HepG2 (cell line): Measurements from ENCODE around the gene GRID1. TPM values are rescaled to one million over a fixed set of nuclear protein-coding genes. Genes with fewer than 3 reads are reported as not detected.

Source experiments
- ATAC-seq: fragments of 200-7000 bp; cut with Tn5 transposase; 3 replicates; pipeline ENCODE4 v1.9.1; 2020; ENCODE audit warnings: mild to moderate bottlenecking, moderate library complexity
- BruUV-seq: library from RNA; stranded (reverse); fragments of 400-500 nt; replicated peaks from 2 replicates; lab custom pipeline; 2021; lab: Mats Ljungman, UMichigan
- CTCF ChIA-PET: fragments of 300-600 bp; formaldehyde crosslinking; extraction: SDS; loops from one replicate; lab custom pipeline; 2021; ENCODE audit warnings: low total read pairs, inconsistent platforms, low intra/inter-chr PET ratio; lab: Yijun Ruan, JAX
- POLR2A ChIA-PET: fragments of 350-600 bp; sonication (Branson Sonifier 250); formaldehyde crosslinking; loops from one replicate; lab custom pipeline; 2020; ENCODE audit warnings: antibody characterized with exemption, inconsistent platforms; lab: Yijun Ruan, JAX
- DNase-seq: peaks from one replicate; pipeline ENCODE4 v3.0.0-alpha.2; 2015; ENCODE audit warnings: low spot score
- FAIRE-seq: peaks from 3 replicates; lab custom pipeline; 2011; peaks lifted over from hg19 to GRCh38; lab: Jason Lieb, UNC
- H2AFZ ChIP-seq: one replicate; pipeline ENCODE4 v1.6.1; 2011; ENCODE audit warnings: low read length, inconsistent platforms
- H3K27ac ChIP-seq: fragments of 300-600 bp; 3 replicates; pipeline ENCODE4 v1.8.0; 2011; ENCODE audit warnings: mixed run types, mild to moderate bottlenecking, mixed read lengths, low read length, inconsistent platforms; ENCODE audit not compliant: insufficient read depth; ENCODE audit errors: extremely low read length
- H3K27me3 ChIP-seq, 2 experiments: fragments of 200-600 bp in 1 of 2; 2 replicates in 1 of 2; 3 replicates in 1 of 2; pipeline versions ENCODE4 v1.6.0 to v1.8.0; 2011; ENCODE audit warnings: low read length in 2 of 2, mild to moderate bottlenecking in 2 of 2, moderate library complexity in 2 of 2, inconsistent platforms in 1 of 2; ENCODE audit not compliant: insufficient read depth in 2 of 2, control insufficient read depth in 1 of 2
- H3K36me3 ChIP-seq, 2 experiments: fragments of 200-600 bp in 1 of 2; replicated peaks in 1 of 2; 2 replicates in 1 of 2; 3 replicates in 1 of 2; pipeline versions ENCODE4 v1.5.1 to v1.8.0; 2011; ENCODE audit warnings: low read length in 2 of 2, inconsistent platforms in 1 of 2; ENCODE audit not compliant: insufficient read depth in 2 of 2, control insufficient read depth in 1 of 2
- H3K4me1 ChIP-seq: 2 replicates; pipeline ENCODE4 v1.5.1; 2012; ENCODE audit warnings: low read length, inconsistent platforms; ENCODE audit not compliant: insufficient read depth
- H3K4me2 ChIP-seq: 2 replicates; pipeline ENCODE4 v1.6.0; 2011; ENCODE audit warnings: low read depth, low read length, inconsistent platforms
- H3K4me3 ChIP-seq, 3 experiments: fragments of 200-600 bp in 1 of 3; sonication (generic), shearing (Covaris generic) in 1 of 3; replicated peaks in 1 of 3; 2 replicates each; pipeline ENCODE4 v1.5.1; 2011 to 2016; ENCODE audit warnings: low read length in 3 of 3, inconsistent platforms in 2 of 3, low read depth in 2 of 3, mild to moderate bottlenecking in 2 of 3, control low read depth in 1 of 3, mixed read lengths in 1 of 3; ENCODE audit not compliant: insufficient read depth in 1 of 3
- H3K79me2 ChIP-seq: one replicate; pipeline ENCODE4 v1.6.1; 2011; ENCODE audit warnings: low read length, inconsistent platforms; ENCODE audit not compliant: insufficient read depth
- H3K9ac ChIP-seq: 2 replicates; pipeline ENCODE4 v1.6.0; 2011; ENCODE audit warnings: mild to moderate bottlenecking, low read depth, low read length, inconsistent platforms; ENCODE audit not compliant: insufficient read depth
- H3K9me3 ChIP-seq: 2 replicates; pipeline ENCODE4 v1.5.1; 2012; ENCODE audit warnings: mild to moderate bottlenecking, low read length
- H4K20me1 ChIP-seq: 2 replicates; pipeline ENCODE4 v1.6.0; 2011; ENCODE audit warnings: inconsistent platforms, mild to moderate bottlenecking, low read length, moderate library complexity; ENCODE audit not compliant: insufficient read depth
- ATRX ChIP-seq: sonication (generic); formaldehyde crosslinking; IDR thresholded peaks from 2 replicates; pipeline ENCODE4 v1.4.0; 2020; ENCODE audit warnings: missing genetic modification reagents, borderline replicate concordance
- DNMT1 ChIP-seq: sonication (generic); formaldehyde crosslinking; IDR thresholded peaks from 2 replicates; pipeline ENCODE4 v1.5.1; 2020; ENCODE audit warnings: mild to moderate bottlenecking, missing genetic modification reagents
- ELF3 ChIP-seq: IDR thresholded peaks from 2 replicates; pipeline ENCODE4 v1.6.1; 2016; ENCODE audit warnings: missing genetic modification reagents, missing compliant biosample characterization
- FOXA1 ChIP-seq, 2 experiments: fragments of 450-650 bp in 1 of 2; sonication (generic) in 1 of 2; formaldehyde crosslinking in 1 of 2; IDR thresholded peaks; 2 replicates each; pipeline versions ENCODE4 v1.4.0 to v1.6.1; 2016 to 2020; ENCODE audit warnings: missing genetic modification reagents in 1 of 2
- NKX3-1 ChIP-seq: sonication (generic); formaldehyde crosslinking; IDR thresholded peaks from 2 replicates; pipeline ENCODE4 v1.5.0; 2020; ENCODE audit warnings: missing genetic modification reagents
- PHF8 ChIP-seq: sonication (generic); formaldehyde crosslinking; IDR thresholded peaks from 2 replicates; pipeline ENCODE4 v1.5.0; 2020; ENCODE audit warnings: missing genetic modification reagents
- RAD51 ChIP-seq: fragments of 450-650 bp; IDR thresholded peaks from 2 replicates; pipeline ENCODE4 v1.6.1; 2016; ENCODE audit warnings: borderline replicate concordance
- RARG ChIP-seq: sonication (generic); formaldehyde crosslinking; IDR thresholded peaks from 2 replicates; pipeline ENCODE4 v1.4.0; 2020; ENCODE audit warnings: low read depth, mild to moderate bottlenecking, missing genetic modification reagents
- TEAD2 ChIP-seq: sonication (generic); formaldehyde crosslinking; IDR thresholded peaks from 2 replicates; pipeline ENCODE4 v1.9.0; 2021; ENCODE audit warnings: missing genetic modification reagents
- TOE1 ChIP-seq: sonication (generic); formaldehyde crosslinking; IDR thresholded peaks from 2 replicates; pipeline ENCODE4 v1.4.0; 2020; ENCODE audit warnings: mild to moderate bottlenecking, missing genetic modification reagents
- TRIM24 ChIP-seq: sonication (generic); formaldehyde crosslinking; IDR thresholded peaks from 2 replicates; pipeline ENCODE4 v1.8.0; 2022; ENCODE audit warnings: mild to moderate bottlenecking, missing genetic modification reagents
- ZNF124 ChIP-seq: sonication (generic); formaldehyde crosslinking; IDR thresholded peaks from 2 replicates; pipeline ENCODE4 v1.4.0; 2020; ENCODE audit warnings: missing genetic modification reagents
- ZNF3 ChIP-seq: IDR thresholded peaks from 2 replicates; pipeline ENCODE4 v1.7.0; 2017; ENCODE audit warnings: inconsistent platforms
- ZSCAN25 ChIP-seq: sonication (generic); formaldehyde crosslinking; IDR thresholded peaks from 2 replicates; pipeline ENCODE4 v1.8.0; 2022; ENCODE audit warnings: mild to moderate bottlenecking, missing genetic modification reagents
- WGBS: methylation state at CpG from one replicate; pipeline ENCODE4 v1.1.6; 2017; ENCODE audit warnings: low lambda C conversion rate; 5-methylcytosine and 5-hydroxymethylcytosine counted together
- in situ Hi-C: cut with HindIII; loops from 2 replicates; pipeline ENCODE4 v1.10.0; 2017; ENCODE audit warnings: low pct_unique_long_range_greater_than_20kb; ENCODE audit not compliant: extremely low pct_ligation_motif_present
- intact Hi-C: fragments of 100-400 bp; cut with micrococcal nuclease; formaldehyde crosslinking; loops from one replicate; pipeline ENCODE4 v1.10.0; 2022; ENCODE audit not compliant: unreplicated experiment
- polyA plus RNA-seq, 8 experiments: library from polyadenylated mRNA; depleted of rRNA in 3 of 8; stranded (reverse) in 7 of 8; unstranded in 1 of 8; fragments of >200 nt; fragmentation: Illumina TruSeq in 4 of 8; extraction: Trizol in 4 of 8; gene quantifications; 2 replicates each; pipeline versions ENCODE4 v1.2.1 to v1.2.3, GENCODE V29; 2011 to 2016; ENCODE audit warnings: low read depth in 4 of 8, missing spikeins in 1 of 8, mixed read lengths in 1 of 8; ENCODE audit not compliant: insufficient read depth in 1 of 8
- total RNA-seq, 5 experiments: library from RNA; depleted of rRNA; stranded (reverse); fragments of >200 nt; fragmentation: Illumina TruSeq; extraction: Trizol; gene quantifications; 2 replicates each; pipeline ENCODE4 v1.2.3, GENCODE V29; 2016; ENCODE audit warnings: low read depth in 1 of 5
- TF ChIP-seq, protein P1 (sequence below): sonication (generic); formaldehyde crosslinking; IDR thresholded peaks from 2 replicates; pipeline ENCODE4 v1.4.0; 2020; ENCODE audit warnings: missing genetic modification reagents
- TF ChIP-seq, protein P2 (sequence below): sonication (generic); formaldehyde crosslinking; IDR thresholded peaks from 2 replicates; pipeline ENCODE4 v1.8.1; 2022; ENCODE audit warnings: low read depth, mild to moderate bottlenecking, missing genetic modification reagents
- TF ChIP-seq, protein P3 (sequence below): sonication (generic); formaldehyde crosslinking; IDR thresholded peaks from 2 replicates; pipeline ENCODE4 v1.4.0; 2020; ENCODE audit warnings: mild to moderate bottlenecking, missing genetic modification reagents

Gene GRID1
- total and polyA plus RNA-seq, 2 of the 13 experiments (the other 11 are each of a cell fraction or from before 2014, with no cell fraction given), result 0.05 TPM; not detected in 1

DNA sequence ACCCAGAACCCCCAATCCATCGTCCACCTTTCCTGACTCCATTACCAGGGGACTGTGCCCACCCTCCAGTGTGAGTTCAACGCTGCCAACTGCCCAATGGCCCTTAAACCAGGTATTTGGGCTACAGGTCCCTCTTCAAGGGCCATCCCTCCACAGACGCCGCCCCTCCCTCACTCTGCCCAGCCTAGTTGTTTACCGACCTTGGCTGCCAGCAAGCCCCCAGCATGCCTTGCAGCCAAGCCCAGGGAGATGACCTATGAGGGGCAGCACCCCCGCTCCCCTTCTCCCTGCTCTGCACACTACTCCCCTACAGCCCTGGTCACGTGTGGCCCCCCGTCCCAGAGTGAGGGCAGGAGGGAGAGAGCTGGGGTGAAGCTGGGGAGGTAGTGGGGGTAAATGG lies 147.3 kb downstream of the GRID1 start:
- H3K79me2 ChIP-seq, result no peaks in the 10 kb centered on the region
- 5% methylated on average over 7 of the region's 8 CpGs for WGBS
- in situ Hi-C loops, result no loop called here

DNA sequence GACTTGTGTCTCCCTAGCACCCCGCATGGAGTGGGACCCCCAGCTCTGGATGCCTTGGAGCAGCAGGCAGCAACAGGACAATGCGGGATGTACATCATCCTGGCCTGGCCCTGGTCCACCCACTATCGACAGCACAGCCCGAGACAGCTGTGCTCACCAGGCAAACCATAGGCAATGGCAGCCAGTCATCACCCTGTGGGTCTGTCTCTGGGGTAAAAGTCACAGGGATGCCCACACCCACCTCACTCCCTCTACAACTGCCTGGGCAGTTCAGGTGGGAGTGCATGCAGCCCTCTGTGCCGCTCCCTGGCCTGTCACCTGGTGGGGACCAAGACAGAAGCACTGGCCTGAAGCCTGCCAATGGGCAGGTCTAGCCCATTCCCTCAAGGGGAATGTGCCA lies 147.8 kb downstream of the GRID1 start:
- ChIA-PET CTCF (no interaction called here), POLR2A (no interaction called here)
- Histone ChIP-seq H3K27ac (no peak overlapping the region), H3K79me2 (no peaks in the 10 kb centered on the region), H3K27me3 (peaks cover 0 to 10% of the 10 kb centered on the region in 2 experiments; a peak in 2 of 5 replicates), H3K4me2 (no peak overlapping the region), H3K4me1 (peaks cover 23% of the 10 kb centered on the region), H3K36me3 (no peaks in the 10 kb centered on the region), H3K4me3 (no peak overlapping the region), H3K9me3 (no peaks in the 10 kb centered on the region), H2AFZ (no peak overlapping the region), H3K9ac (no peak overlapping the region), H4K20me1 (no peaks in the 10 kb centered on the region)
- ATAC-seq, result no peak
- no TSS peak for BruUV-seq
- intact Hi-C loops, result no loop called here
- no peak for DNase-seq
- 61% methylated on average over 2 of the region's 5 CpGs for WGBS
- no peak for FAIRE-seq
- in situ Hi-C loops, result no loop called here
- no peak for TF ChIP-seq TOE1 (CRISPR knock-in tag)
- TF ChIP-seq, protein P1, sequence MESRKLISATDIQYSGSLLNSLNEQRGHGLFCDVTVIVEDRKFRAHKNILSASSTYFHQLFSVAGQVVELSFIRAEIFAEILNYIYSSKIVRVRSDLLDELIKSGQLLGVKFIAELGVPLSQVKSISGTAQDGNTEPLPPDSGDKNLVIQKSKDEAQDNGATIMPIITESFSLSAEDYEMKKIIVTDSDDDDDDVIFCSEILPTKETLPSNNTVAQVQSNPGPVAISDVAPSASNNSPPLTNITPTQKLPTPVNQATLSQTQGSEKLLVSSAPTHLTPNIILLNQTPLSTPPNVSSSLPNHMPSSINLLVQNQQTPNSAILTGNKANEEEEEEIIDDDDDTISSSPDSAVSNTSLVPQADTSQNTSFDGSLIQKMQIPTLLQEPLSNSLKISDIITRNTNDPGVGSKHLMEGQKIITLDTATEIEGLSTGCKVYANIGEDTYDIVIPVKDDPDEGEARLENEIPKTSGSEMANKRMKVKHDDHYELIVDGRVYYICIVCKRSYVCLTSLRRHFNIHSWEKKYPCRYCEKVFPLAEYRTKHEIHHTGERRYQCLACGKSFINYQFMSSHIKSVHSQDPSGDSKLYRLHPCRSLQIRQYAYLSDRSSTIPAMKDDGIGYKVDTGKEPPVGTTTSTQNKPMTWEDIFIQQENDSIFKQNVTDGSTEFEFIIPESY, result no peak
- TF ChIP-seq, protein P2, sequence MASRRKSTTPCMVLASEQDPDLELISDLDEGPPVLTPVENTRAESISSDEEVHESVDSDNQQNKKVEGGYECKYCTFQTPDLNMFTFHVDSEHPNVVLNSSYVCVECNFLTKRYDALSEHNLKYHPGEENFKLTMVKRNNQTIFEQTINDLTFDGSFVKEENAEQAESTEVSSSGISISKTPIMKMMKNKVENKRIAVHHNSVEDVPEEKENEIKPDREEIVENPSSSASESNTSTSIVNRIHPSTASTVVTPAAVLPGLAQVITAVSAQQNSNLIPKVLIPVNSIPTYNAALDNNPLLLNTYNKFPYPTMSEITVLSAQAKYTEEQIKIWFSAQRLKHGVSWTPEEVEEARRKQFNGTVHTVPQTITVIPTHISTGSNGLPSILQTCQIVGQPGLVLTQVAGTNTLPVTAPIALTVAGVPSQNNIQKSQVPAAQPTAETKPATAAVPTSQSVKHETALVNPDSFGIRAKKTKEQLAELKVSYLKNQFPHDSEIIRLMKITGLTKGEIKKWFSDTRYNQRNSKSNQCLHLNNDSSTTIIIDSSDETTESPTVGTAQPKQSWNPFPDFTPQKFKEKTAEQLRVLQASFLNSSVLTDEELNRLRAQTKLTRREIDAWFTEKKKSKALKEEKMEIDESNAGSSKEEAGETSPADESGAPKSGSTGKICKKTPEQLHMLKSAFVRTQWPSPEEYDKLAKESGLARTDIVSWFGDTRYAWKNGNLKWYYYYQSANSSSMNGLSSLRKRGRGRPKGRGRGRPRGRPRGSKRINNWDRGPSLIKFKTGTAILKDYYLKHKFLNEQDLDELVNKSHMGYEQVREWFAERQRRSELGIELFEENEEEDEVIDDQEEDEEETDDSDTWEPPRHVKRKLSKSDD, result no peak
- no peak for TF ChIP-seq RARG (CRISPR knock-in tag)
- no peak for TF ChIP-seq ELF3 (CRISPR knock-in tag)
- TF ChIP-seq ZNF3 (CRISPR knock-in tag), result no peak
- no peak for TF ChIP-seq PHF8
- no peak for TF ChIP-seq ZNF124 (CRISPR knock-in tag)
- no peak for TF ChIP-seq DNMT1
- TF ChIP-seq, protein P3, sequence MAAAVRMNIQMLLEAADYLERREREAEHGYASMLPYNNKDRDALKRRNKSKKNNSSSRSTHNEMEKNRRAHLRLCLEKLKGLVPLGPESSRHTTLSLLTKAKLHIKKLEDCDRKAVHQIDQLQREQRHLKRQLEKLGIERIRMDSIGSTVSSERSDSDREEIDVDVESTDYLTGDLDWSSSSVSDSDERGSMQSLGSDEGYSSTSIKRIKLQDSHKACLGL (CRISPR knock-in tag), result no peak

More for the DNA sequence above, 147.3 kb downstream of the GRID1 start:
- no peak for DNase-seq
- Histone ChIP-seq H2AFZ (no peak overlapping the region), H3K9ac (no peak overlapping the region), H3K9me3 (no peaks in the 10 kb centered on the region)
- FAIRE-seq, result no peak
- no peak for TF ChIP-seq NKX3-1 (CRISPR knock-in tag)
- no peak for TF ChIP-seq RAD51
- TF ChIP-seq TRIM24 (CRISPR knock-in tag), result no peak
- TF ChIP-seq ATRX (CRISPR knock-in tag), result no peak
- TF ChIP-seq ZSCAN25 (CRISPR knock-in tag), result peak; percentile 87; the same call in 1 of the 2 replicates
- no peak for TF ChIP-seq FOXA1 (IDR thresholded peaks at IDR 0.05)
- peak; percentile 43; the same call in 1 of the 2 replicates for TF ChIP-seq FOXA1 (CRISPR knock-in tag; IDR thresholded peaks at IDR 0.05)
- no peak for TF ChIP-seq TEAD2
- TF ChIP-seq, all 625 proteins: peak for 2
- Histone ChIP-seq H3K4me1 (peaks cover 23% of the 10 kb centered on the region), H3K4me3 (no peak overlapping the region), H3K4me2 (no peak overlapping the region), H3K27me3 (peaks cover 0 to 10% of the 10 kb centered on the region in 2 experiments; a peak in 2 of 5 replicates), H3K27ac (no peak overlapping the region), H3K36me3 (no peaks in the 10 kb centered on the region), H4K20me1 (no peaks in the 10 kb centered on the region)
- BruUV-seq, result no TSS peak
- ATAC-seq, result no peak
- ChIA-PET POLR2A (no interaction called here), CTCF (no interaction called here)
- intact Hi-C loops, result no loop called here
